ENCODE results near the gene PSMB11.

DNA sequence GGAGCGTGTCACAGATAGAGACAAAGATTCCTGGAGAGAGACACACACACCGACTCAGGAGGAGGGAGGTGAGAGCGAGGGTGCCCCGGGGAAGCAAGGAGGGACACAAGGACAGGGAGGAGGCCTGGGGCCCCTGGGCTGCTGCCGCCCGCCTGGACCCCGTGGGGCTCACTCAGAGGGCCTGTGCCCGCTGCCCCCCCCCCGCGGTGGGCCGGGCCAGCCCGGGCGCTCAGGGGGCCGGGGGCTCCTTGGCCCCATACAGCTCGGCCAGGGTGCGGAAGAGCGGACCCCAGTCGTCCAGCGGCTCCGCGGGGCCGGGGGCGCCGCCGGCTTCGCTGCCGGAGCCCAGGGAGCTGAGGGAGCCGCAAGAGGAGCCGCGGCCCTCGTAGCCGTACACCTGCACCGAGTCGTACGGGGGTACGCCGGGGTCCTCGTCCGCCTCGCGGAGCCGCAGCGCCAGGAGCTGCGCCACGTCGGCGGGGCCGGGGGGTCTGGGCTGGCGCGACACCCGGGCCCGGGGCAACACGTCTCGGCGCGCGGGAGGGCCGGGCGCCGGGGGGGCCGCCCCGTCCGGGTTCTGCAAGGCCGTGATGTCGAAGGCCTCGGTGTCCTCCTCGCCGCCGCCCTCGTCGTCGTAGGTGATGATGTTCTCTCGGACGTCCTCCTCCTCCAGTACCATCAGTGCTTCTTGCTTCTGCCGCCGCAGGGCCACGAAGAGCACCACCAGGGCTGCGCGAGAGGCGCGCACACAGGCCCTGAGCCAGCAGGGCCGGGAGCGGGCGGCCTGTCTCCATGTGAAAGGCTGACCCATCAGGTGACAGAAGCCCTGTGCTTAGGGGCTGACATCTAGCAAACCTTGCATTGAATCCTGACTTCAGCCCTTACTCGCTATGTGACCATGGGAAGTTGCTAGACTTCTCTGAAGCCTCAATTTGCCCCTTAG is 6.0 kb downstream of the PSMB11 start:
- TF ChIP-seq, protein P1, sequence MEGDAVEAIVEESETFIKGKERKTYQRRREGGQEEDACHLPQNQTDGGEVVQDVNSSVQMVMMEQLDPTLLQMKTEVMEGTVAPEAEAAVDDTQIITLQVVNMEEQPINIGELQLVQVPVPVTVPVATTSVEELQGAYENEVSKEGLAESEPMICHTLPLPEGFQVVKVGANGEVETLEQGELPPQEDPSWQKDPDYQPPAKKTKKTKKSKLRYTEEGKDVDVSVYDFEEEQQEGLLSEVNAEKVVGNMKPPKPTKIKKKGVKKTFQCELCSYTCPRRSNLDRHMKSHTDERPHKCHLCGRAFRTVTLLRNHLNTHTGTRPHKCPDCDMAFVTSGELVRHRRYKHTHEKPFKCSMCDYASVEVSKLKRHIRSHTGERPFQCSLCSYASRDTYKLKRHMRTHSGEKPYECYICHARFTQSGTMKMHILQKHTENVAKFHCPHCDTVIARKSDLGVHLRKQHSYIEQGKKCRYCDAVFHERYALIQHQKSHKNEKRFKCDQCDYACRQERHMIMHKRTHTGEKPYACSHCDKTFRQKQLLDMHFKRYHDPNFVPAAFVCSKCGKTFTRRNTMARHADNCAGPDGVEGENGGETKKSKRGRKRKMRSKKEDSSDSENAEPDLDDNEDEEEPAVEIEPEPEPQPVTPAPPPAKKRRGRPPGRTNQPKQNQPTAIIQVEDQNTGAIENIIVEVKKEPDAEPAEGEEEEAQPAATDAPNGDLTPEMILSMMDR (conservative IDR thresholded peaks at IDR 0.05 in 1 of 2, IDR thresholded peaks at IDR 0.05 in 1 of 2; ENCODE audit: extremely low read depth in 1 of 2, insufficient read depth in 1 of 2, low read depth in 1 of 2, low read length in 2 of 2): no peak
- TF ChIP-seq EZH2 (IDR thresholded peaks at IDR 0.05; ENCODE audit: borderline replicate concordance, low read length): no peak
